Activated T-cell treated with anti-CD3 and anti-CD28 coated beads for 4 hours (primary cell): ENCODE measurements around the gene ATF7.

Experiments
- DNase-seq: peaks from one replicate; pipeline ENCODE4 v3.0.0-alpha.2; 2020

Gene ATF7

DNA sequence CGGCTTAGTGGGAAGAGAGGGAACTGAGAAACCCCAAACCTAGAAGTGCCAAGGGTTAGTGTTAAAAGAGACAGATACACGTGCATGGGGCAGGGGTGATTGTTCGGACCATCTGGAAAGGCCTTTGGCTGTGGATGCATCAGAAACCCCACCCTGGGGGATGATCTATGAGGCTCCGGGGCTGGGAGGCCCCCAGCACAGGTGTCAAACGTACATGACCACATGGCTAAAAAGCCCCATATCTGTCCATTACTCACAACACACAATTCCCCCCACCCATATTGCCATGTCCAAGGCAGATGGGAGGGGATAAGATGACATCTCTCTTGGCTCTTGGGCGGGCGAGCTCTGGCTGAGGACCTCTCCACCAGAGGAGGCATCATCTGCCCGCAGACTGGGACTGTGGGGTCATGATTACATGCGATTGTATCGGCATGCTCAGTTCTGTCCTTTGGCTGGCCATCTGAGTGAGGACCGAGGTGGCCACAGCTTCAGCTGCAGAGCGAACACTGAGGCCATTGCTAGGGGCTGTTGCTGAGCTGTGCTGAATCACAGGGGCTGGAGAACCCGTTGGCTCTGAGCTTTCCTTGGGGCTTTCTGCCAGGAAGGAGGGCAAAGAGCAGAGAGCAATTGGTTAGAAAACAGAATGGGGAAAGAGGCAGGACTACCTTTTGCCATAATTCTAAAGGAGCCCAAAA is 109.3 kb downstream of the ATF7 start:
- no peak for DNase-seq

DNA sequence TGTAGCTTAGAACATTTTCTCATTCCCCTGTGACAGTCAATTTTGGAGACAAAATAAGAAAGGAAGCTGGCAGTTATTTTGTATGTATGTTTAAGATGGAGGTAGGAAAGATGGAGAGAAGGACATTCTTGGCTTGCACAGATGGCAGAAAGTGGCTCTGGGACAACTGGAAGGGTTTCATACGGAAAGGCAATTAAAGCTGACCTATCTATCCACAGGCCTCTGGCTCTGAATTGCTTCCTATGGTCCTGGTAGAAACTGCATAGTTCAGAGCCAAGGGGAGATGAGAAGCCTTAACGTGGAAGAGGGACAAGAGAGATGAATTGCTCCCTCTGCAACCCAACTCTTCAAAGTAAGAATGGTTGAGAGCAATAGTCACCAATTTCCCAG is 110.9 kb downstream of the ATF7 start:
- no peak for DNase-seq

DNA sequence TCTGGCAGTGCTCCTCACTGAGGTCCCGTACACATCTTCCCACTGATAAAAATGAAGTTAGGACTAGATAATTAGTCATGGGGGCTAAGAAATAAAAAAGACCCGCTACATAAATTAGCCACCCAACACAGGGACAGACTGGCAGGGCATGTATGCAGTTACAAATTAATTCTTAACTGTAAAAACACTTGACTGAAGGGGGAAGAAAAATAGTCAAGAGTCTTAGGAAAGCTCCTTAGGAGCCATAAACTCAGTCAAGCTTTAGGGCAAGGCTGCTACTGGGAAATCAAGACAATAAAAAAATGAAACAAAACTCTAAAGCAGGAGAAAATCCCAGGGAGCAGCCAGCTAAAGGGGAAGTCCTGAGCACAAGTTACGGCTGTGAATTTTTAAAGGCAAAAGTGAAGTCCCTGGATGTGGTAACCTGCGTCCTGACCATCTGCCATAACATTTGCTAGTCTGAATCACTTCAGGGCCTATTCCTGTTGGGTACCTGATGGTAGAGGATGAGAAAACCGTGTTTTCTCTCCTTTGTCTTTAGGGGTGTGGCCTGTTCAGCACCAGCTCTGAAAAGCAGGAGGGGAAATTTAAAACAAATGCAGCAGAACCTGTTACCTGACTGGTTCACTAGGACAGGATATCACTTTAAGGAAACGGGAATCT is 111.4 kb downstream of the ATF7 start:
- no peak for DNase-seq

DNA sequence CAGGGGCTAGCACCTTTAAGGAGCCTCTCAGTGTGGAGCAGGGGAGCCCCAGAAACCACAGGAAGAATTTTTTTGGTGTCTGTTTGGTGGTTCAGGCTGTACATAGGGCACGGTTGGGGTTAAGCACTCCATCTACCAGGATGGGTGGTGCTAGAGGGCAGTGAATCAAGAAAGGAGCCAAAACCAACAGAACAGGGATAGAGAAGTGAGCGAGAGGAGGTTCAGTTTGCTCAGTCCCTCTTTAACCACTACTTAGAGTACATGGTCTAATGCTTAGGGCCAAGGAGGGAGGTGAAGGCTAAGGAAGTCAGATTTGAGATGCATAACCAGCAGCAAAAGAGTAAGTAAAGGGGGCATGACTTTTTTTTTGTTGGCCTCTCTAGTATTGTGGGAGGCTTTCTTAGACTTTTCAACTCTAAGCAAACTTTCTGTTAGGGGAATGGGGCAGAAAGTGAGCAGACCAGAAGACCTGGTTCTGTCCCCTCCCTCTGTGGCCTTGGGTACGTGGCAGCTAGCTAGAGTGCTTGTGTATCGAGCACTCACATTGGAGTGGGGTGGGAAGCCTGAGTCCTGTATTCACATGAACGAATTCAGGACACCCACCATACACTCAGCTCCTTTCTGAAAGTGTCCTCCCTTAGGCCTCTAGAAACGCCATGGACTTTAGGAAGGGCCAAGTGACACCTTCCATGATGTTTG is 112.3 kb downstream of the ATF7 start:
- DNase-seq: no peak

DNA sequence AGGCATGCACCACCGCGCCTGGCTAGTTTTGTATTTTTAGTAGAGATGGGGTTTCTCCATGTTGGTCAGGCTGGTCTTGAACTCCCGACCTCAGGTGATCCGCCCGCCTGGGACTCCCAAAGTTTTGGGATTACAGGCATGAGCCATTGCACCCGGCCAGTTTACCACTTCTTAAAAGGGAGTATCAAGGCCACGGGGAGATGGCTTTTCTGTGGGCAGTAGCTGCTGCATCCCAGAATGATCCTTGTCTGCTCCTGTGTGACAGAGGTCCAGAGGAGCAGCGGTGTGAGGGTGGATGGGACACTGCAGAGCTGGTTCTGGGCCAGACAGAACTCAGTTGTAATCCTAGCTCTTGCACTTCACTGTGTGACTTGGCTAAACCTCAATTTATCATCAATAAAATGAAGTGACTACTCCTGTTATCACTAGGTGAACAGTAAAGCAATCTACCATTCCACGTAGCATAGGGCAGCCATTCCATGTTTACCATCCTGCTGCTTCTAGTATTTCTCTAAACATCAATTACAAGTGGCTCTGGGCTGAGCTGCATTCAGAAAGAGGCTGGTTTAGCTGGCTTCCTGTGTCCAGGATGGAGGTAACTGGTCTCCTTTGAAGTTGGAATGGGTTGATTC is 115.9 kb downstream of the ATF7 start:
- DNase-seq: no peak

DNA sequence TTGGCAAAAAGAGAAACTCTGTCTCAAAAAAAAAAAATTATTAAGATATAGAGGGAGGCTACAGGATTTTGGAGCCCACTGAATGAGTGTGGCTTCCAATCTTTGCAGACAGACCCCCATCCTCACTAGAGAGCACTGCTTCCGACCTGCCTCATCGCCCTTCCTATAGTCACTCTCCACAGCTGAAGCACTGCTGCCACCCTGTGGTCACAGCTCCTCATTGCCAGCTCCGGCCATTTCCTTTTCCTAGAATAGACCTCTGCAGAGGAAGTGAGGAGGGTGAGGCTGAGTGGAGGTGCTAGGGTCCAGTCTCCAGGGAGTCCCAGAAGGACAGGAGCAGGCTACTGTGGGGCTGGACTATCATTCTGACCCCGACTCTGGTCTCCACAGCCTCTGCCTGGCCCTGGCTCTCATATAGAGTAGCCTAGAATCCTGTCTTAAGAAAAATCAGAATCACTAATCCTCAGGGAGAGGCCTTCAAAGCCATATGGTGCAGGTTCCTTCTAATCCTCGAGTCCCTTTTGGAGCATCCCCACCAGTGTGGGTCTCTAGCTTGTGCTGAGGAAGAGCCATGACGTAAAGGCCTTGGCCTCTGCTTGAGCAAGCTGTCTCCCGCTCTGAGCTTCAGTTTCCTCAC is 117.5 kb downstream of the ATF7 start:
- DNase-seq: peak; percentile 81

DNA sequence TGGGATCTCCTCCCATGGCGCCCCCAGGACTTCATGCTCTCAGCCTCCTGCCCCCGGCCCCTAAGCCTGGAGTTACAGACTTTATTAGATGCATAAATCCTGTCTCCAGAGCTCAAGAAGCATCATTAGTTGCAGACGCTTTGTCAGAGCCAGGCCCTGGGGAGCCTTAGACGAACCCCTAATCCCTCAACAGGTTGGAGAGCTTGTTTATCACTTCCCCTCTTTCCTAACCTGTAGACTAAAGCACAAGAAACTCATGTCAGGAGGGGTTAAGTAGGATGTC is 118.6 kb downstream of the ATF7 start:
- no peak for DNase-seq

DNA sequence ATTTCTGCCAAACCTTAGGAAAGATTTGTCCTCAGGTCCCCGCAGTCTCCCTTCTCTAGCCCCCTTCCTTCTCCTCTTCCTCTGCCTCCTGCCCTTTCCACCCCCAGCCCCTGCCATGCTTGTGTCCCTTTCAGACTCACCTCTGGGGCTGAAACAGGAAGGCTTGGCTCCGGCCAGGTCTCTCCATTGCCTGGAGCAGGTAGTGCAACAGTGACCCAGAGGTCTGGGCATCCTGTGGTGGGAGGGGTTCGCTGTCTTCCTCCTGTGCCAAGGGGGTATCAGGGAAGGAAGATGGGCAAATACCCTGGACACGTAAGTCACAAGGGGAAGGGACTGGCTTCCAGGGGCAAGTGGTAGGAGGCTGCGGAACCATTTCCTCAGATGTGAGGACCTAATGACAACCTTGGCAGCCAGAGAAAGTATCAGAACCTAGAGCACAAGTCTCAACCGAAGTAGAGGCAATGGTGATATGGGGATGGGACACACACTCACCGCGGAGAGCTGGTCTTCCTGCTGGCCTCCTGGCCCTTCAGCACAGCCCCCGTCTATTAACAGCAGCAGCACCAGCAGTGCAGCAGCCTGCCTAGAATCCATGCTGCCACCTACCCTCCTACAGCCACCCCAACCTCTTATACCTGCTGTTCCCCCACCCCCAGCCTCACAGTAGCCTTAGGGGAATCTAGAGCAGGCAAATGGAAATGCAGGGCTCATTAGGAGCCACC is 119.1 kb downstream of the ATF7 start, which contains the start of gene NPFF:
Gene NPFF (minus strand): TSS at position 604 of the 722 bp plus-strand sequence. CDS start 10 bp downstream, at position 594.
- DNase-seq: no peak

DNA sequence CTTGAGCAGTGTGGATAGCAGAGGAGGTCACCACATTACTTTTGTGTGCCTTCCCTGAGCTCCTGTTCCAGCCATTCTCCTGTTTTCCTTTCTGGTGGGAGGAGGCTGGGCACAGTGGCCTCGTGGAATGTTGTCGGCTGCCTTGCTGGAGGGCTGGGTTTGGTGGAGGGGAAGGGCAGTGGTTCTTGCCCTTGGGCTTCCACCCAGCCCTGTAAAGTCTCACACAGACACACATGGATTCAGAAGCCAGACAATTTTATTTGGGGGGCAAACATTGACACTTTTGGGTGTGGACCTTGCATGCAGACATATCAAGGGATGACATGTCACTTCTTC is 119.8 kb downstream of the ATF7 start:
- DNase-seq: no peak

DNA sequence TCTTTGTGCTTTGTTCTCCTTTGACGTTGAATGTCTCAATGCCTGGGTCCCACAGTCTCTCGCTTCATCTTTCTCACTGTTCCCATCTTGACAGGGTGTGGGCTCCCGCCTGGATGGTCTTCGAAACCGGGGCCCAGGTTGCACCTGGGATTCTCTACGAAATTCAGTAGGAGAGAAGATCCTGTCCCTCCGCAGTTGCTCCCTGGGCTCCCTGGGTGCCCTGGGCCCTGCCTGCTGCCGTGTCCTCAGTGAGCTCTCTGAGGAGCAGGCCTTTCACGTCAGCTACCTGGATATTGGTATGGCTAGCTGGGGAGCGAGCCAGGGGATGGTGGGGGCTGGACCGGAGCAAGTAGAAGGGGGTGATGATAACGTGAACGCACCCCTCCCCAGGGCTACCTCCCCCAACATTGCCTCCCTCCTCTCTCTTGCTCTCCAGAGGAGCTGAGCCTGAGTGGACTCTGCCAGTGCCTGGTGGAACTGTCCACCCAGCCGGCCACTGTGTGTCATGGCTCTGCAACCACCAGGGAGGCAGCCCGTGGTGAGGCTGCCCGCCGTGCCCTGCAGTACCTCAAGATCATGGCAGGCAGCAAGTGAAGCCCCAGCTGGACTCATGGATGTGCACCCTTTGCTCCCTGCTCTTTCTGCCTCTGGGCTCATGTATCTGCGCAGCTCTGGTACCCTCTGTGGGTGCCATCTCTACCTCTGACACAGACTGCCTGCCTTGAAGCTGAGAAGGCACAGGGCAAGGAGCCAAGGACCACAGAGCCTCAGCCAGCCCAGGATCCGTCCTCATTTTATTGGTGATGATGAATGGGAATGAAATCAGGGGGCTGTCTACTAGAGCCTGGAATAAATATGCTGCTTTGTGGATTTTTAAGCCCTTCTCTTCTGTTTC is 120.4 kb downstream of the ATF7 start:
- DNase-seq: no peak

DNA sequence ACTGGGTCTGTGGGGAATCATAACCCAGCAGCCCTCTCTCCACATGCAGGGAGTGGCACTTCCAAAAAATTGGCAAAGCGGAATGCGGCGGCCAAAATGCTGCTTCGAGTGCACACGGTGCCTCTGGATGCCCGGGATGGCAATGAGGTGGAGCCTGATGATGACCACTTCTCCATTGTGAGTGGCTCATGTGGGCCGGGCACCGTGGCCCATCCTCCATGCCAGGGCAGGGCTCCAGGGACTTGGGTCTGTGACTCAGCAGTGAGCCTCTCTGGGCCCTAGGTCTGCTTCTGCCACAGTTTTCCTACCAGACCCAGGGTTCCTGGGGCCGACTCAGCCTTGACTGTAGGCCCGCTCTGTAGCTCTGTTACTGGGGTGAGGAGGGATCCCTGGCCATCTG is 121.1 kb downstream of the ATF7 start:
- no peak for DNase-seq

DNA sequence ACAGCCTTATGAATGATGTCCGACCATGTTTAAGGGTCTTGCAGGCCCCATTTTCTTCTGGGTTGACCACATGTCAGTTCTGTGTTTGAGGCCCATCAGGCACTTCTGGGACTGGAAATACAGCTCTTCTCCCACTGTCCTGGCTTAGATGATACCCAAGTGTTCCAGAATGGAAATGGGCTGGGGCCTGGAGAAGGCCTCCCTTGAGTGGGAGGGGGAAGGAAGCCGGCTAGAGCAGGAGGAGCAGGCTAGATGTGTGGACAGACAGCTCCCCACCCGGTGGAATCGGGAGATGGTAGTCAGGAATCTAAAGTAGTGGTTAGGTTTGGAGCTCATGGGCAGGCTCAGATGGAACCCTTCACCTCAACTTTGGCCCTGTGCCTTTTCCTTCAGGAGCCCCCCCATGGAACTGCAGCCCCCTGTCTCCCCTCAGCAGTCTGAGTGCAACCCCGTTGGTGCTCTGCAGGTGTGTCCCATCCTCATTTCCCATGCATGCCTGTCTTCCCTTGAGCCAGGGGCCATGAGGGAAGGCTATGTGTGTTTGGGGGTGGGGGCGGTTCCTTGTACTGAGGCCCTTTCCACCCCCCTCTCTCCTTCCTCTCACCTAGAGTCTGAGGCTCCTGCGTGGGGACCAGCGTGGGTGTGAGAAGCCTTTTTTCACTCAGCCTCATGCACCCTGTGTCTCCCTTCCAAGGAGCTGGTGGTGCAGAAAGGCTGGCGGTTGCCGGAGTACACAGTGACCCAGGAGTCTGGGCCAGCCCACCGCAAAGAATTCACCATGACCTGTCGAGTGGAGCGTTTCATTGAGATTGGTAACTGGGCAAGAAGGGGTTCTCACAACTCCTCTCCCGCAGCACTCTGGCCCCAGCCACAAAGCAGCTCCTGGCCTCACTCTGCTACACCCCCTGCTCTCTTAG is 121.9 kb downstream of the ATF7 start:
- no peak for DNase-seq

DNA sequence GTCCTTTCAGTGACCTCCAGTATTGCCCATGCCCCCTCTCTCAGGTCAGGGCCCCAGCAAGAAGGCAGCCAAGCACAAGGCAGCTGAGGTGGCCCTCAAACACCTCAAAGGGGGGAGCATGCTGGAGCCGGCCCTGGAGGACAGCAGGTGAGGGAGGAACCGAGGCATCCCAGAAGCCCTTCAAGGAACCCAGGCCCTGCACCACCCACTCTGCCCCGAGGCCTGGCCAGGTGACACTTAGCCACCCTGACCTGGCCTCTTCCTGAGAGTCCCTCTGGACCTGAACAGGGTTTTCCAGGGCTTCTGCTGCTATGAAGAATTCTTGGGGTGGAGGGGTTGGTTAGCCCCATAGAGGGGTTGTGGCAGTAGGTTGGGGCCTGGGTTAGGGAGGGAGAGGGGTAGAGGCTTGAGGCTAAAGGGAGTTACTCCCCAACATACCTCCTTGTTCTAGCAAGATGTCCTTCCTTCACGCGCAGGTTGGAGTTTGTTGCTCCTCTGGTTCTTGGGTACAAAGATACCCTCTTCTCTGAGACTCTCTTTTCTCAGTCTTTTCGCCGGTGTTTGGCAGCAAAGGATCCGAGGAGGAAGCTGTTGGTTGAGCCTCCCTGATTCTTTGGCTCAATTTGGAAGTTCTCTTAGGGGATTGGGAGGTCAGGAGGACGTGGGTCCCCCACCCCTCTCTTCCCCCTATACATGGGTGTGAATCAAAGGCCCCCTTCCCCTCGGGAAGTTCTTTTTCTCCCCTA is 123.0 kb downstream of the ATF7 start:
- no peak for DNase-seq

DNA sequence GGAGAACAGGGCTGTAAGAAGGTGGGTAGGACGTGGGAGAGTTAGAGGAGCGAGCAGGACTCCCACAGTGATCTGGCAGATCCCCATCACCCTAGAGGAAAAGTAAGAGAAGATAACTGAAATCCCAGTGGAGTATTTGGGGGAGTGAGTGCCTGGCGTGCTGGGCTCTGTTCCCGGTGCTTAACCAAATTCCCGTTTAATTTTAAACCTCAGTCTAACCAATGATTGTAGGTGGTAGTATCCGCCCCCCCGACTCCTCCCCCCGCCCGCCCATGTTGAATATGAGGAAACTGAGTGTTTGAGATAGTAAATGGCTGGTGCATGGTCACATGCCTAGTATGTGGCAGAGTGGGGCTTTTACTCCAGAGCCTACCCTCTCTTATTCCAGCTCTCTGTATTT is 123.9 kb downstream of the ATF7 start:
- DNase-seq: no peak

DNA sequence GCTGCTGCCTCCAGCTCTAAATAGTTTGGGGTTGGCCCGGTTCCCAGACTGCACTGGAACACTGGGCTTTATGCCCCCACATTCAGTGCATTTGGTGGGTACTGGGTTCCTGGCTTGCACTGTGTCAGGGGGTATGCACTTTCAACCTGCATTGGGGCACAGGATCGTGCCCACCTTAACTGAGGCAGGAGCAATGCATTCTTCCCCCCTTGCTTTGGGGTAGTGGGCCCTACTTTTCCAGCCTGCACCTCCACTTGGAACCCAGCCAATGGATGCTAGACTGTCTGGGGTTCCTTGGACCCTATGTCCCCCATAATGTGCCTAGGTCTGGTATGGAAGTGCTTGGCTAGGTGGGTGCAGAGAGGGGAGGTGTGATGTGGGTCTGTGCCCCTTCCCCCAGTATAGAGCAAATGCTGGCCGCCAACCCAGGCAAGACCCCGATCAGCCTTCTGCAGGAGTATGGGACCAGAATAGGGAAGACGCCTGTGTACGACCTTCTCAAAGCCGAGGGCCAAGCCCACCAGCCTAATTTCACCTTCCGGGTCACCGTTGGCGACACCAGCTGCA is 124.5 kb downstream of the ATF7 start:
- DNase-seq: no peak

DNA sequence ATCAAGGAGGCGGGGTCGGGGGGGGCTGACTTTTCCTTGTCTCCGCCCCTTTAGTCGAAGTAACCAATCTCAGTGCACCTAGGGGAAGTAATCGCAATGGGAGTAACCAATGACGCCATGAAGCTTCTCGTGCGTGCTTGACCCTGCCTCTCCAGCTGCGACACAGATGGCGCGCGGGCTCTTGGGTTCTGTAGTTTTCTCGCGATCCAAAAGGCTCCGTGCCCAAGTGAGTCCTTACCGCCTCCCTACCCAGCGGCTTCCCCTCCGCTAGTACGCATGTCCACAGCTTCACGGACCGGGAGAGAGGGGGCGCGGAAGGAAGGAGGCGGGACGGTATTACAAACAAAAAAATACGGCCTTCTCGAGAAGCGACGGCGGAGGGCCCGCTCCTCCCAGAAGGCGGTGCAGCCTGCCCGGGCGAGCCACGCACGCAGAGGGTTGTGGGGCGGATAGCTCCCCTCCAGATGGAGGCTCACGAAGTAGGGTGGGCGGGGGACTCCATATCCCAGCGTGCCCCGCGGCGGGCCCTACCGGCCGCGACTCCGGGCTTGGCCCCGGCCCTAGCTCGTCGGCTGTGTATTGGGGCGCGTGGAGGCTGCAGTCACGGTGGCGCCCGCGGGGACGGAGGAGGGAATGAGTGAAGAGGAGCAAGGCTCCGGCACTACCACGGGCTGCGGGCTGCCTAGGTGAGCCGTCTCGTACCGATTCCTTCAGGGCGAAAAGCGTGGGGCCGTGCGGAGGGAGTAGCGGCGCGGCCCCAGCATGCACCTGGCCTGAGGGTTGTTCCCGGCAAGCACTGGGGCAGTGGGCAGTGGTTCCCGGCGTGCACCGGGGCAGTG is 125.2 kb downstream of the ATF7 start, which contains the start of gene TARBP2:
Gene TARBP2 (plus strand): TSS at position 508 of the 839 bp plus-strand sequence. CDS start 126 bp downstream, at position 634.
- DNase-seq: peak; percentile 98

DNA sequence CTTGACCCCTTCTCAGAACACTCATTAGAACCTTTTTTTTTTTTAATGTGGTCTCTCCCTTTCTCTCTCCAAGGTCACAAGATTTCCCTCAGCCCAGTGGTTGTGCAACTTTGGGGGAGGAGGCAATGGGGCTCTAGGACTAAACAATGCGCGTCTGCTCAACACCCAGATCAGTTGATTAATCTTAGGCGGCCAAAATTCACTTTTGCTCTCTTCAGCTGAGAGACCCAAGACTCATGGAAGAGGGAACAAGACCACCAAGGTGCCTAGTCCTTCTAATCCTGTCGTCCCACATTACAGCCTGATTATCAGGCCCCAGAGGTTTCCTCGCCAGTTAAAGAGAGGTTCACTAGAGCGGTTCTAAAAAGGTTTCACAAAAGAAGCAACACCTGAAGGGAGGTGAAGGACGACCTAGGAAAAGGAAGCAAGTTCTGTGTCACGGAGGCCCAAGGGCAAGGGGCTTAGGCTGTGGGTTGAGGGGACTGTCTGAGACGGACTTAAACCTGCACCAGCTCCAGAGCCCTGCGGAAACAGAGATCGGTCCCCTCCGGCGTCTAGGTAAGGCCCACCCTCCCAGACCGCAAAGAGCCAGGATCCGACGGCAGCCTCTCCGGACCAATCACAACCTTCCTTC is 125.9 kb downstream of the ATF7 start:
- DNase-seq: no peak
